Stomach smooth muscle (tissue), 2 donors: Measurements from ENCODE around the gene INTS11.

Experiments used
- H3K27ac ChIP-seq: one replicate; pipeline ENCODE4 v1.7.0; 2013; ENCODE audit warnings: mild to moderate bottlenecking, low read length, inconsistent platforms
- H3K27me3 ChIP-seq, 2 donors: one replicate each; pipeline ENCODE4 v1.7.0; 2013; ENCODE audit warnings: low read length in 2 of 2; ENCODE audit not compliant: insufficient read depth in 2 of 2, control insufficient read depth in 1 of 2
- H3K36me3 ChIP-seq, 2 donors: one replicate each; pipeline ENCODE4 v1.7.0; 2013; ENCODE audit warnings: low read length in 2 of 2; ENCODE audit not compliant: control insufficient read depth in 2 of 2, insufficient read depth in 2 of 2
- H3K4me1 ChIP-seq: one replicate; pipeline ENCODE4 v1.7.0; 2013; ENCODE audit warnings: low read length; ENCODE audit not compliant: control insufficient read depth, insufficient read depth
- H3K4me3 ChIP-seq, 2 donors: one replicate each; pipeline ENCODE4 v1.7.0; 2013; ENCODE audit warnings: low read length in 2 of 2
- H3K9ac ChIP-seq, 2 donors: one replicate each; pipeline ENCODE4 v1.7.0; 2013; ENCODE audit warnings: low read length in 2 of 2, mild to moderate bottlenecking in 1 of 2
- H3K9me3 ChIP-seq, 2 donors: one replicate each; pipeline ENCODE4 v1.7.0; 2013; ENCODE audit warnings: low read length in 2 of 2; ENCODE audit not compliant: control insufficient read depth in 2 of 2
- donor health status: healthy.
- donor health status: Pancreatic carcinoma.

Gene INTS11

DNA sequence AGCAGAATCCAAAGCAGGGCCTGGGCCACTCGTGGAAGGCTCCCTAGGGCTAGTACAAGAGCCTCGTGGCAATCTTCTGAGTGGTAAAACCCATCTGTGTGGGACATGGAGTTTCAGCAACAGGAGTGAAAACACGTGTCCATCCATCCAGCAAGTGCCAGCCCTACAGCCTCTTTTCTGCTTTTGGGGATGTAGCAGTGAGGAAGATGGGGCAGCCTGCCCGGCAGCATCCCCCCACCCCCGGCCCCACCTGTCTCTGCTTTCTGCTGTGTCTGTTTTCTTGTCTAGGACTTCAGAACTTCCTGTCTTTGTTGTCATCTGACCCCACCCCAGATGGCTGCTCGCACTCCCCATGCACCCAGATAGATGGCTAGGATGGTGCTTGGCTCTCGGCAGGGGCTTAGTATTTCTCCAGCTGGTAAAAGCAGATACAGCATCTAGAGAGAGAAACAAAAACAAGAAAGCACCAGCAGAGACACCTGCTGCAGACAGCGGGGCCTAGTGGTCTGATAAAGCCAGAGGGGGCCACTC, 1.7 kb upstream of the INTS11 start:
- Histone ChIP-seq H3K27me3 (no peaks in the 10 kb centered on the region), H3K36me3 (peaks cover 6 to 12% of the 10 kb centered on the region in 2 donors), H3K4me1 (peaks cover 40% of the 10 kb centered on the region), H3K9ac (peak overlapping the region in 1 of 2 donors; percentile 28), H3K9me3 (no peaks in the 10 kb centered on the region), H3K4me3 (peak overlapping the region in 1 of 2 donors; percentile 83), H3K27ac (no peak overlapping the region)

- Histone ChIP-seq H3K27ac (peak overlapping the region; percentile 55), H3K27me3 (no peaks in the 10 kb centered on the region), H3K9ac (peak overlapping the region; percentile 83 to 84), H3K4me1 (peaks cover 47% of the 10 kb centered on the region), H3K4me3 (peak overlapping the region; percentile 68 to 83), H3K36me3 (peaks cover 6 to 12% of the 10 kb centered on the region in 2 donors), H3K9me3 (no peaks in the 10 kb centered on the region)
Measured at GRCh38 chr1:1325288-1326074, 1.0 kb upstream of the INTS11 start.

DNA sequence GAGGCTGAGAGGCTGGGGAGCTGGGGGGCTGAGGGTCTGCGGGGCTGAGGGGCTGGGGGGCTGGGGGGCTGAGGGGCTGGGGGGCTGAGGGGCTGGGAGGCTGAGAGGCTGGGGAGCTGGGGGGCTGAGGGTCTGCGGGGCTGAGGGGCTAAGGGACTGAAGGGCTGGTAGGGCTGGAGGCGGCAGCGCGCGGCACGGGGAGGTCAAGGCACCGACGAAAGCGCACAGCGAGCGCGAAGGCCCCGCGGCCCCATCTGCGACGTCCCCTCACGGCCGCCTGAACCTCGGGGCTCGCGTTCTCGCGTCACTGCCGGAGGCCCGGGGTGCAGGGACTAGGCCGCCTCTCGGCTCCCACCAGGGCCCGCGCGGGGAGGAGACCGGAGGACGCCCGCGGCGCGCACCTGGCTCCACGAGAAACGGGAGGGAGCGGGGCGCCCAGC, 356 bp downstream of the INTS11 start:
- Histone ChIP-seq H3K27me3 (no peaks in the 10 kb centered on the region), H3K36me3 (peaks cover 9 to 19% of the 10 kb centered on the region in 2 donors), H3K4me3 (peak overlapping the region; percentile 81 to 83), H3K9ac (peak overlapping the region; percentile 62 to 79), H3K9me3 (no peaks in the 10 kb centered on the region), H3K4me1 (peaks cover 55% of the 10 kb centered on the region), H3K27ac (peak overlapping the region; percentile 62)

- H3K9me3 ChIP-seq = no peaks in the 10 kb centered on the region
- peak overlapping the region in 1 of 2 donors; percentile 35 for H3K4me3 ChIP-seq
- no peak overlapping the region for H3K27ac ChIP-seq
- H3K27me3 ChIP-seq = no peaks in the 10 kb centered on the region
- peaks cover 6 to 11% of the 10 kb centered on the region in 2 donors for H3K36me3 ChIP-seq
- H3K4me1 ChIP-seq = peaks cover 66% of the 10 kb centered on the region
- H3K9ac ChIP-seq = no peak overlapping the region
Measured at GRCh38 chr1:1322952-1323351, 1.5 kb downstream of the INTS11 start.

GRCh38 chr1:1322418-1322817, 2.0 kb downstream of the INTS11 start:
- Histone ChIP-seq H3K9me3 (no peaks in the 10 kb centered on the region), H3K36me3 (peaks cover 3 to 11% of the 10 kb centered on the region in 2 donors), H3K4me1 (peaks cover 71% of the 10 kb centered on the region), H3K27me3 (no peaks in the 10 kb centered on the region), H3K27ac (no peak overlapping the region), H3K9ac (no peak overlapping the region), H3K4me3 (no peak overlapping the region)

DNA sequence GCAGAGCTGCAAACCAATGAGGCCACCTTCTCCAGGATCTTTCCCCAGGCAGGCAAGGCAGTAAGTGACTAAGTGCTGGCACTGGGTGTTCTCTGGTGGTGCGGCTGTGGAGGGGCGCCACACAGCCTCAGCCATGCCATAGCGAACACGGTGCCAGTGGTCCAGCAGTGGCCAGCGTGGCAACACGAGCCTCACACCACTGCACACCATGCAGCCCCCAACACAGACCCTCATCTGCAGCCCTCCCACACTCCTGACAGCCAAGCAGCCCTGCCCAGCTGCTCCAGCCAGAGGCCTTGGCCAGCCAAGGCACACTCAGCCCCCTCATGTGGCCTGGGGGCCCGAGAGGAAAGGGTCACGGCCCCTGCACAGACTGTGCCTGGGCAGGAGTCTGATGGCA, 3.0 kb downstream of the INTS11 start:
- no peak overlapping the region for H3K4me3 ChIP-seq
- H3K9me3 ChIP-seq = no peaks in the 10 kb centered on the region
- no peaks in the 10 kb centered on the region for H3K27me3 ChIP-seq
- H3K36me3 ChIP-seq = peaks cover 3 to 9% of the 10 kb centered on the region in 2 donors
- H3K4me1 ChIP-seq = peaks cover 68% of the 10 kb centered on the region
- no peak overlapping the region for H3K27ac ChIP-seq
- H3K9ac ChIP-seq = no peak overlapping the region

DNA sequence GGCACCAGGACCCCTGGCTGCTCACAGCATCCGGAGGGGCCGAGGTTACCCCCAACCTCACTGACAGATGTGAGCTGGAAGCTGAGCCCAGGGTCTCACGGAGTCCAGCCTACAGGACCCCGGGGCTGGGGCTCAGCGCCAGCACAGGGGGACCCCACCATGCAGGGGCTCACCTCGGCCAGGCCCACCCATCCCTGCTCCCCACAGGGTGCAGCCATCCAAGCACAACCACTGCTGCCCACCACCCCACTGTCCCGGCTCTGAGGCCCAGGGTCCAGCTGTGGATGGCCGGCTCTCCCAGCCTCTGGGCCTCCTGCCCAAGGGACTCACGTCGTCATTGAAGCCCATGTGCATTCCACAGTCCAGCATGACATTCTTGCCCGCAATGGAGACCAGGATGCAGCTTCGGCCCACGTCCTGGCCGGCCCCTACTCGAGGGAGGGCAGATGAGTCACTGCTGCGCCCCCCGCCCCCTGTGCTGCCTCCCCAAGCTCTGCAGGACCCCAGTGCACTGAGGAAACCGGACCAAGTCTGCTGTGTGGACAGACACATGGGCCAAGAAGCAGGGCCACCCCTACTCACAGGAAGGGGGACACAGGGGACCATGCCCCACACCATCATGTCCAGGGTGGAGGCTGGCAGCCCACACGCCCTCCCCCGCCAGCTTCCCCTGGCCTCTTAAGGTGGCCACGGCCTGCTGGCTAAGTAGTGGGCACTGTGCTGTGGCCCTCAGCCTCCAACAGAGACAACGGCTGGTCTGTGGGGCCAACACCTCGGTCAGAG, 3.6 kb downstream of the INTS11 start:
- peaks cover 64% of the 10 kb centered on the region for H3K4me1 ChIP-seq
- no peak overlapping the region for H3K27ac ChIP-seq
- no peak overlapping the region for H3K4me3 ChIP-seq
- peaks cover 3 to 9% of the 10 kb centered on the region in 2 donors for H3K36me3 ChIP-seq
- no peaks in the 10 kb centered on the region for H3K9me3 ChIP-seq
- no peak overlapping the region for H3K9ac ChIP-seq
- no peaks in the 10 kb centered on the region for H3K27me3 ChIP-seq

DNA sequence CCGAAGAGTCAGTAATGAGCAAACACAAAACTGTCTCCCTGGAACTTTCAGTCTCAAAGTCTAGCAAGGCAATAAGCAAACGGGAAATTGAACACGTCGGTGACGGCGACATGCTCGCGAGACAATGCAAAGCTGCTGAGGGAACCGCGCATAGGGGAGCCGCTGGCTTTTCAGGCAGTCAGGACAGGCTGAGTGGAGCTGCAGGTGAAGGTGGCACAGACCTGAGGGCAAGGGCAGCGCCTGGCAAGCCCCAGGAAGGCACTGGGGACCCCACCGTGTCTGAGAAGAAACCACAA, 4.9 kb downstream of the INTS11 start:
- Histone ChIP-seq H3K9ac (no peak overlapping the region), H3K9me3 (no peaks in the 10 kb centered on the region), H3K27me3 (no peaks in the 10 kb centered on the region), H3K36me3 (peaks cover 10 to 13% of the 10 kb centered on the region in 2 donors), H3K27ac (peak overlapping the region; percentile 46), H3K4me3 (no peak overlapping the region), H3K4me1 (peaks cover 55% of the 10 kb centered on the region)

DNA sequence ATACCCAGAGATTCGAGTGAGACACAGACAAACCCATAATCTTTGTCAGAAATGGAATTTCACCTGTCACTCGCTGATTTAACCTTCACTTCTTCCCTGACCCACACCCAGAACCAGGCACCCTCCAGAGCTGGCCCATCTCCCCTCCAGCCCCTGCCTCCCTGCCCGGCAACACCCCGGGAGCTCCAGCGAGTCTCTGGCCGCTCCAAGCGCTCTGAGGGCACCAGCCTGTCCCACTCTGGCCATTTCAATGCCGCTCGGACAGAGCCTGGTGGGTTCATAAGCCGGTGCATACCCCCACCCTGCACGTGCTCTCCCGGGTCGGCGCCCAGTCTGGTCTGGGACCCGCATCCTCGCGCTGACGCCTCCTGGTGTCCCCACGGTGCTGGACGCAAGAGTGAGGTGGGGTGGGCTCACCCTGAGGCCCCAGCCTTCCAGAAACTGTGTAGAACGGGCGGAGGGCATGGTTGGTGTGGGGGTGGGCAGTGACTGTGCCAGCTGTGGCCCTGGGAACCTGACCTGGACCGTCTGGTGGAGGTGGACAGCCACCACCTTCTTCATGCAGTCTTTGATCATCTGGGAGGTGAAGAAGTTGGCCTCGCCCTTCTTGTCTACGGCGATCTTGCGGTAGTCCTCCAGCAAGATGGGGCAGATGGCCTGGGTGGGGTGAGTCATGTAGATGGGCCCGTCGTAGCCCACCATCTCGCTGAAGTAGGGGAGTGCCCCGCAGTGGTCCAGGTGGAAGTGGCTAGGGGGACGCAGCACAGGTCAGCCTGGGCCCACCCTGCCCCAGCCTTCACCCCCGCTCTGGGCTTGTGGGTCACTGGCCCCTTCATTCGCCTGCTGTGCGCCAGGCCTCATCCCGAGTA, 5.4 kb downstream of the INTS11 start:
- H3K9me3 ChIP-seq = no peaks in the 10 kb centered on the region
- H3K4me3 ChIP-seq = no peak overlapping the region
- peak overlapping the region; percentile 46 for H3K27ac ChIP-seq
- H3K4me1 ChIP-seq = peaks cover 55% of the 10 kb centered on the region
- H3K9ac ChIP-seq = no peak overlapping the region
- no peaks in the 10 kb centered on the region for H3K27me3 ChIP-seq
- peaks cover 15 to 16% of the 10 kb centered on the region in 2 donors for H3K36me3 ChIP-seq

- Histone ChIP-seq H3K36me3 (peaks cover 21 to 23% of the 10 kb centered on the region in 2 donors), H3K27me3 (no peaks in the 10 kb centered on the region), H3K27ac (peak overlapping the region; percentile 53), H3K9ac (no peak overlapping the region), H3K9me3 (no peaks in the 10 kb centered on the region), H3K4me1 (peaks cover 50% of the 10 kb centered on the region), H3K4me3 (no peak overlapping the region)
Measured at GRCh38 chr1:1318131-1318652, 6.3 kb downstream of the INTS11 start.
